Measurements from ENCODE around the gene RGS3. TPM values are rescaled to one million over a fixed set of nuclear protein-coding genes. Genes with fewer than 3 reads are reported as not detected.

The RGS3 gene
- total RNA-seq, 1 donor, result 48.9 TPM

DNA sequence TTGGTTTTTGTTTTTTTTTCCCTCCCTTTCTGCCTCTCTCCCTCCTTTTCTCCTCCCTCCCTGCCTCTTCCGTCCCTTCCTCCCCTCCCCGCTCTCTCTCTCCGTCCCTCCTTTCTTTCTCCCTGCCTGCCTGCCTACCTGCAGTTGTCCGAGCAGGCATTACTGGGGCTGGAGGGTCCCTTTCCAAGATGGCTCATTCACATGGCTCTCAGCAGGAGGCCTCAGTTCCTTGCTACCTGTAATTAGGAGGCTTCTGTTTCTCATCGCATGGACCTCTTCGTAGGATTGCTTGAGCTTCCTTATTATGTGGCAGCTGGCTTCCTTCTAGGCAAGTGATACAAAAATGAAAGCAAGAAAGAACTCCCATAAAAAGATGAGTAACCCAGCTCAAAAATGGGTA is 8.0 kb downstream of the RGS3 start:
- H3K4me3 ChIP-seq (ENCODE audit: low read depth, low read length), result no peak overlapping the region
- TF ChIP-seq, protein P1, sequence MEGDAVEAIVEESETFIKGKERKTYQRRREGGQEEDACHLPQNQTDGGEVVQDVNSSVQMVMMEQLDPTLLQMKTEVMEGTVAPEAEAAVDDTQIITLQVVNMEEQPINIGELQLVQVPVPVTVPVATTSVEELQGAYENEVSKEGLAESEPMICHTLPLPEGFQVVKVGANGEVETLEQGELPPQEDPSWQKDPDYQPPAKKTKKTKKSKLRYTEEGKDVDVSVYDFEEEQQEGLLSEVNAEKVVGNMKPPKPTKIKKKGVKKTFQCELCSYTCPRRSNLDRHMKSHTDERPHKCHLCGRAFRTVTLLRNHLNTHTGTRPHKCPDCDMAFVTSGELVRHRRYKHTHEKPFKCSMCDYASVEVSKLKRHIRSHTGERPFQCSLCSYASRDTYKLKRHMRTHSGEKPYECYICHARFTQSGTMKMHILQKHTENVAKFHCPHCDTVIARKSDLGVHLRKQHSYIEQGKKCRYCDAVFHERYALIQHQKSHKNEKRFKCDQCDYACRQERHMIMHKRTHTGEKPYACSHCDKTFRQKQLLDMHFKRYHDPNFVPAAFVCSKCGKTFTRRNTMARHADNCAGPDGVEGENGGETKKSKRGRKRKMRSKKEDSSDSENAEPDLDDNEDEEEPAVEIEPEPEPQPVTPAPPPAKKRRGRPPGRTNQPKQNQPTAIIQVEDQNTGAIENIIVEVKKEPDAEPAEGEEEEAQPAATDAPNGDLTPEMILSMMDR (IDR thresholded peaks at IDR 0.05; ENCODE audit: insufficient read depth, low read length), result no peak
- DNase-seq (ENCODE audit: low read depth), result no peak

DNA sequence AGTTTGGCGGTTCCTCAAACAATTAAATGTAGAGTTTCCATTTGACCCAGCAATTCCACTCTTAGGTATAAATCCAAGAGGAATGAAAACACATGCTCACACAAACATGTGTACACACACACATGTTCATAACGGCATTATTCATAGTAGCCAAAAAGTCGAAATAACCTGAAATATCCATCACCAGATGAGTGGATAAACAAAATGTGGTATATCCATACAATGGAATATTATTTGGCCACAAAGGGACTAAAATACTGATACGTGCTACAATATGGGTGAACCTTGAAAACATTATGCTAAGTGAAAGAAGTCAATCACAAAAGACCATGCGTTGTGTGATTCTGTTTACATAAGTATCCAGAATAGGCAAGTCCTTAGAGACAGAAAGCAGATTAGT is 8.7 kb downstream of the RGS3 start:
- no peak overlapping the region for H3K4me3 ChIP-seq (ENCODE audit: low read depth, low read length)
- no peak for DNase-seq (ENCODE audit: low read depth)
- TF ChIP-seq, protein P1 (IDR thresholded peaks at IDR 0.05; ENCODE audit: insufficient read depth, low read length), result no peak

DNA sequence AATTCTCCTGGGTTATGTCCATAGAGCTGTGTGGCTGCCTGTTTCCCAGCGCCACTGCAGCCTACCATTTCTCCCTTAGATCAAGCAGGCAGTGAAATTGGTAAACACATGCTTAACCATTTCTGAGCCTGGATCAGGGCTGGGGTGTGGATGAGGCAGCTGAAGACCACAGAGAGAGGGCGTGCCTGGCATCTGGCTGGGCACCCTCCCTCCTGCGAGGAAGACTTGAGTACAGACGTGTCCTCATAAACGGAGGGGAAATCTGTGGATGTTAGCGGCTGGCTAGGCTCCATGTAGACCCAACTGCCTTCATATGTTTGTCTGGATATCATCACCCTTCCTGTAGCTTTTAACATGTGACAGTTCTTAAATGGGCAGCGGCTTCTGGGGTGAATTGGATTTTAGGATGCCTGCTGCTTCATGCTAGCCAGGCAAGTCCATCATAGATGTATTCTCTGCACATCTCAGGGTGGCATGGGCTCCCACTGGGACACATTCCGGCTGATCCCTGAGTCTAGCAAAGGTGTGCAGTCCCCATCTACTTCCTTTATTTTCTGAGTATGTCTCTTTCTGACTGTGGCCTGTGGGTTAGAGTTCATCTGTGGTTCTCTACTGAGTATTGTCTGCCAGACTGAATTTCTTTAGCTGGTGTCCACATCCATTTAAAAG is 11.0 kb downstream of the RGS3 start:
- DNase-seq (ENCODE audit: low read depth), result no peak
- TF ChIP-seq, protein P1 (IDR thresholded peaks at IDR 0.05; ENCODE audit: insufficient read depth, low read length), result no peak
- H3K4me3 ChIP-seq (ENCODE audit: low read depth, low read length), result no peak overlapping the region

DNA sequence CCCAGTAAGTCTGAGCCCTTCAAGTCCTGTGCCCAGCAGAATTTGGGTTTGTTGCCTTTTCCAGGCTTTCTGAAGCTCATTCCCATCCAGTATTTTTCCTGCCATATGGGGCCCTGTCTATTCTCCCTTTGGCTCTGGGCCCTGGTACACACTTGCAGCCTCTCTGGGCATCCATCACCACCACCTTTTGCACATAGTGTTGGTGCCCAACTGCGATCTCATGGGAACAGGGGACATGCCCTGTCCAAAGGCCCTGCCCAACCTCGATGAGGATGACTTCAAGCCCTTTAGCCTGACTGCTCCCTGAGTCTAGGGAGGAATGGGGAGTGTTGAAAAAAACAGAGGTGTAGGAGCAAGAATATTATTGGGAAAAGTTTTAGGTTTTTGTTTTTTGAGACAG is 11.5 kb downstream of the RGS3 start:
- DNase-seq (ENCODE audit: low read depth), result no peak
- TF ChIP-seq, protein P1 (IDR thresholded peaks at IDR 0.05; ENCODE audit: insufficient read depth, low read length), result no peak
- H3K4me3 ChIP-seq (ENCODE audit: low read depth, low read length), result no peak overlapping the region

DNA sequence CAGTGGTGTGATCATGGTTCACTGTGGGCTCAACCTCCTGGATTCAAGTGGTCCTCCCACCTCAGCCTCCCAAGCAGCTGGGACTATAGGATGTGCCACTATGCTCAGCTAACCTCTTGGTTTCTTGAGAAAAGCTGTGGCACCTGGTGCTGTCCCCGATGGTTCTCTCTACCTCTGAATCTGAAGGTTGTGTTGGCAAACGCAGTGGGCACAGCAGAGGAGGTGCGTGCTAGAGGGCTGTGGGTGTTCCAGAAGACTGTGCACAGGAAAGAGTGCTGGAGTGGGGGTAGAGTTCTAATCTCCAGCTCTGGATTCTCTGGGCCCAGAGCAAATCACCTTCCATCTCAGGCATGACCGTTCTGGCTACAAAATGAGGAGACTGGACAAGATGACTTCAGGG is 12.5 kb downstream of the RGS3 start:
- TF ChIP-seq, protein P1 (IDR thresholded peaks at IDR 0.05; ENCODE audit: insufficient read depth, low read length), result no peak
- no peak overlapping the region for H3K4me3 ChIP-seq (ENCODE audit: low read depth, low read length)
- no peak for DNase-seq (ENCODE audit: low read depth)

DNA sequence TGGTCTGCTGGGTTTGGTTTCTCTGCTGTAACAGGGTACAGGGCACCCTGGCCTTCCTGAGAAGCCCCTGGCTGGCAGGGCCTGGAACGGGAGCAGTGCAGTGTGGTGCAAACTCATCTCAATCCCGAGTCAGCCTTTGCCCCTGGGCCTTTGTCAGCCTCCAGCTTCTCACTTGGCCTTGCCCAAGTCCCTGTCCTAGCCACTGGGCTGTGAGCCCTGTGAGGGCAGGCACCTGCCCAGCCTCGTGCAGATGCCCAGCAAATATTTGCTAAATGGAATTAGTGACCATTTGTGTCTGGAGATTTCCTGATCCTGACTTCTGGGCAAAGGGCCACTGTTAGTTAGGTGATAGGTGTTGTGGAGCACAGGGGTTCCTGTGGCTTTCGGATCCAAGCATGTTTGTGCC is 13.0 kb downstream of the RGS3 start:
- TF ChIP-seq, protein P1 (IDR thresholded peaks at IDR 0.05; ENCODE audit: insufficient read depth, low read length), result no peak
- DNase-seq (ENCODE audit: low read depth), result no peak
- no peak overlapping the region for H3K4me3 ChIP-seq (ENCODE audit: low read depth, low read length)

DNA sequence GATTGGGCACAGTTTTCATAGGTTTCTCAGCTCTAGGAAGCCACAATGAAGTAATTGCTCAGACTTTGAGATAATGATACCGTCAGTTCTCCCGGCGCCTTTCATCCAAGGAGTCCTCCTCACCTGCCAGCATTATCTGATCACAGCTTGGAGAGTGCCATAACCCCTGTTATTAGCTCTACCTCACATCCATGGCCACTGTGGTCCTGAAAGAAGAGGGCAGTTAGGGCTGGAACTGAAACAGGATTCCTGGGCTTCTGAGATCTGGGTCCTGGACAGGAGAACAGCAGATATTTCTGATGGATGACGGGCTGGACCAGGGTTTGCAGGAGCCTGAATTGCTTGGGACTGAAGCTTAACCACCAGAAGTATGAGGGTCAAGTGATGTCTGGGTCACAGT is 13.5 kb downstream of the RGS3 start:
- TF ChIP-seq, protein P1 (IDR thresholded peaks at IDR 0.05; ENCODE audit: insufficient read depth, low read length), result no peak
- DNase-seq (ENCODE audit: low read depth), result no peak
- no peak overlapping the region for H3K4me3 ChIP-seq (ENCODE audit: low read depth, low read length)

All from fibroblast of the aortic adventitia (primary cell).